A549 (cell line): ENCODE results near the gene TMEM108. TPM values are rescaled to one million over a fixed set of nuclear protein-coding genes. Genes with fewer than 3 reads are reported as not detected.

ENCODE experiments used
- ATAC-seq, 2 experiments: fragments of 200-7000 bp in 1 of 2; fragments of >200 bp in 1 of 2; cut with Nextera tagmentation in 1 of 2; cut with Tn5 transposase in 1 of 2; 3 replicates each; pipeline versions ENCODE4 v1.8.0 to v1.9.1; 2018 to 2020; ENCODE audit warnings: mild to moderate bottlenecking in 1 of 2, moderate library complexity in 1 of 2
- CTCF ChIA-PET: fragments of 300-600 bp; sonication (Branson Sonifier 250); formaldehyde crosslinking; extraction: SDS; loops from one replicate; lab custom pipeline; 2021; ENCODE audit warnings: antibody characterized with exemption, inconsistent platforms; lab: Yijun Ruan, JAX
- POLR2A ChIA-PET: fragments of 350-600 bp; formaldehyde crosslinking; extraction: SDS; loops from one replicate; lab custom pipeline; 2021; ENCODE audit warnings: antibody characterized with exemption, inconsistent platforms; lab: Yijun Ruan, JAX
- DNase-seq, 2 experiments: peaks; one replicate each; pipeline versions ENCODE4 v3.0.0 to v3.0.0-alpha.2; 2011 to 2016; ENCODE audit warnings: low read depth in 1 of 2, low spot score in 1 of 2
- FAIRE-seq: peaks from 2 replicates; lab custom pipeline; 2011; peaks lifted over from hg19 to GRCh38; lab: Jason Lieb, UNC
- H3K27ac ChIP-seq, 2 experiments: fragments of >200 bp; sonication (Bioruptor Twin); formaldehyde crosslinking; 3 replicates each; pipeline ENCODE4 v1.5.1; 2016 to 2017
- H3K4me1 ChIP-seq: fragments of >200 bp; sonication (Bioruptor Twin); formaldehyde crosslinking; 3 replicates; pipeline ENCODE4 v1.6.1; 2016
- H3K4me2 ChIP-seq: fragments of >200 bp; sonication (Bioruptor Twin); formaldehyde crosslinking; 3 replicates; pipeline ENCODE4 v1.6.1; 2016
- H3K4me3 ChIP-seq: fragments of >200 bp; sonication (Bioruptor Twin); formaldehyde crosslinking; 3 replicates; pipeline ENCODE4 v1.5.1; 2016
- H3K9me3 ChIP-seq: fragments of >200 bp; sonication (Bioruptor Twin); formaldehyde crosslinking; 3 replicates; pipeline ENCODE4 v1.6.1; 2016
- ATOH8 ChIP-seq: fragments of 250-450 bp; sonication (Bioruptor Pico); IDR thresholded peaks from 2 replicates; pipeline ENCODE4 v1.5.0; 2020; ENCODE audit warnings: low read depth, mild to moderate bottlenecking, moderate library complexity
- CHD2 ChIP-seq: fragments of 150-350 bp; IDR thresholded peaks from 2 replicates; pipeline ENCODE4 v1.6.1; 2014; ENCODE audit warnings: low read length; ENCODE audit not compliant: partially characterized antibody
- CHD4 ChIP-seq: fragments of 200-600 bp; sonication (generic); IDR thresholded peaks from 2 replicates; pipeline ENCODE4 v1.6.1; 2016; ENCODE audit warnings: antibody characterized with exemption, mild to moderate bottlenecking, borderline replicate concordance
- CTCF ChIP-seq: fragments of >200 bp; sonication (Bioruptor Twin); formaldehyde crosslinking; IDR thresholded peaks from 3 replicates; pipeline ENCODE4 v1.5.1; 2016
- EHF ChIP-seq: fragments of 250-450 bp; sonication (Bioruptor Pico); IDR thresholded peaks from 2 replicates; pipeline ENCODE4 v1.5.0; 2020; ENCODE audit warnings: mild to moderate bottlenecking
- GATA3 ChIP-seq: IDR thresholded peaks from 2 replicates; pipeline ENCODE4 v1.6.1; 2012; ENCODE audit warnings: borderline replicate concordance
- HDAC2 ChIP-seq: fragments of 200-600 bp; sonication (generic); IDR thresholded peaks from 2 replicates; pipeline ENCODE4 v1.6.1; 2016
- HOXB5 ChIP-seq: fragments of 250-450 bp; sonication (Bioruptor Pico); IDR thresholded peaks from 2 replicates; pipeline ENCODE4 v1.5.0; 2020; ENCODE audit warnings: mild to moderate bottlenecking, moderate library complexity
- JUNB ChIP-seq: fragments of >200 bp; sonication (Bioruptor Twin); formaldehyde crosslinking; IDR thresholded peaks from 2 replicates; pipeline ENCODE4 v1.6.1; 2016
- KDM5A ChIP-seq: fragments of 200-600 bp; sonication (generic); IDR thresholded peaks from 2 replicates; pipeline ENCODE4 v1.6.1; 2016; ENCODE audit warnings: antibody characterized with exemption, mild to moderate bottlenecking
- MAFK ChIP-seq: fragments of 450-650 bp; IDR thresholded peaks from 2 replicates; pipeline ENCODE4 v1.6.1; 2014; ENCODE audit not compliant: partially characterized antibody
- NPAS2 ChIP-seq: fragments of 250-450 bp; sonication (Bioruptor Pico); IDR thresholded peaks from 2 replicates; pipeline ENCODE4 v1.8.0; 2022; ENCODE audit warnings: mild to moderate bottlenecking, moderate library complexity, borderline replicate concordance
- NR3C1 ChIP-seq: fragments of >200 bp; sonication (Bioruptor Twin); formaldehyde crosslinking; IDR thresholded peaks from 3 replicates; pipeline ENCODE4 v1.6.1; 2017
- PHF8 ChIP-seq: fragments of 200-600 bp; sonication (generic); IDR thresholded peaks from 2 replicates; pipeline ENCODE4 v1.6.1; 2016; ENCODE audit warnings: low read depth, mild to moderate bottlenecking, antibody characterized with exemption, moderate library complexity, borderline replicate concordance
- RAD21 ChIP-seq, 2 experiments: fragments of >200 bp in 1 of 2; sonication (Bioruptor Twin) in 1 of 2; formaldehyde crosslinking in 1 of 2; IDR thresholded peaks in 1 of 2; conservative IDR thresholded peaks in 1 of 2; 2 replicates in 1 of 2; 3 replicates in 1 of 2; pipeline ENCODE4 v1.6.1; 2012 to 2018; ENCODE audit warnings: inconsistent platforms in 1 of 2
- RARB ChIP-seq: fragments of 250-450 bp; sonication (Bioruptor Pico); IDR thresholded peaks from 2 replicates; pipeline ENCODE4 v1.8.0; 2021; ENCODE audit warnings: mild to moderate bottlenecking, moderate library complexity
- SMC3 ChIP-seq: fragments of >200 bp; sonication (Bioruptor Twin); formaldehyde crosslinking; IDR thresholded peaks from 3 replicates; pipeline ENCODE4 v1.6.1; 2018; ENCODE audit warnings: inconsistent platforms
- SREBF2 ChIP-seq: fragments of 450-650 bp; IDR thresholded peaks from 2 replicates; pipeline ENCODE4 v1.6.1; 2014; ENCODE audit warnings: mild to moderate bottlenecking, moderate library complexity
- TP53 ChIP-seq: fragments of 250-450 bp; sonication (Bioruptor Pico); IDR thresholded peaks from 2 replicates; pipeline ENCODE4 v1.5.0; 2021; ENCODE audit warnings: mild to moderate bottlenecking, moderate library complexity
- ZFP36 ChIP-seq: fragments of 450-650 bp; IDR thresholded peaks from 2 replicates; pipeline ENCODE4 v1.6.1; 2014; ENCODE audit warnings: borderline replicate concordance; ENCODE audit not compliant: partially characterized antibody
- WGBS: methylation state at CpG from one replicate; pipeline ENCODE4 v1.1.6; 2017; ENCODE audit errors: missing lambda C conversion rate; 5-methylcytosine and 5-hydroxymethylcytosine counted together
- polyA plus RNA-seq, 4 experiments: library from polyadenylated mRNA; depleted of rRNA in 3 of 4; stranded (reverse); fragments of >200 nt; fragmentation: RNase III in 1 of 4; extraction: RNeasy Plus Mini Kit Qiagen cat#74134 plus additional on column Dnase treatment in 1 of 4; gene quantifications; 2 replicates in 3 of 4; 3 replicates in 1 of 4; pipeline ENCODE4 v1.2.3, GENCODE V29; 2011 to 2017
- TF ChIP-seq, protein P1 (sequence below): fragments of 450-650 bp; IDR thresholded peaks from 2 replicates; pipeline ENCODE4 v1.6.1; 2014; ENCODE audit warnings: antibody characterized with exemption
- TF ChIP-seq, protein P2 (sequence below): fragments of 200-600 bp; sonication (generic); IDR thresholded peaks from 2 replicates; pipeline ENCODE4 v1.6.1; 2016; ENCODE audit warnings: antibody characterized with exemption, mild to moderate bottlenecking, moderate library complexity
- TF ChIP-seq, protein P3 (sequence below): fragments of >200 bp; sonication (Bioruptor Twin); formaldehyde crosslinking; IDR thresholded peaks from 3 replicates; pipeline ENCODE4 v1.6.1; 2016
- TF ChIP-seq, protein P4 (sequence below): IDR thresholded peaks from 2 replicates; pipeline ENCODE4 v1.6.1; 2012; ENCODE audit warnings: low read depth, borderline replicate concordance

The TMEM108 gene
- polyA plus RNA-seq, 2 of the 4 experiments (the other 2 are of a cell fraction): not detected

DNA sequence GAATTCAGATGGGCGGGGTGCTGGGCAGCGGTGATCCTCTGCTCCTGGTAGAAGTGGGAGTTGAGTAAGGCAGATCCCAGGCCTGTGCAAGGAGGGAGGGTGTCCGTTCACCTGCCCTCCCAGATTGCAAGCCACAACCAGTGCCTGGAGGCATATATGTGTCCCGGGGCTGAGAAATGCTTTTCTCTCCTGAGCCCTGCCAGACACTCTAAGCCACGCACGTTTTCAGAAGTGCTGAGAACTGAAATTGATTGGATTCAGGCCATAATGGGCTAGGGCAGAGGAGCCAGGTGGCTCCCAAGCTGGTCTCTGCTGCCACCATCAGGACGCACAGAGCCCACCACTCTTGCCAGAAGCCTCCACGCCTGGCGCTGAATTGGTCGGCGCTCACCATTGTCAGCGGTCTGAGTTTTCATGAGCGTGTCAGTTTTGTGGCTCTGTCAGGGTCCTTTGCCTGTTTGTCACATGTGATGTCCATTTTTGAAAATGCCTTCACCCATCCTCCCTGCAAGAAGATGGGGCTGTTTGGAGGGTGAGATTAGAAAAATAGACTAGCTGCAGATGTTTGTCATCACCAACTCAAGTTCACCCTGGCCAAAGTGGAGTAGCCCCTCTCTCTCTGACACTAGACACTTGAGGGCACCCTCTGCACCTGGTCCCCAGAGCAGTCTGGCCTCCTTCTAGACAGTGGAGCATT is 346.3 kb downstream of the TMEM108 start:
- Histone ChIP-seq H3K4me2 (no peak overlapping the region), H3K9me3 (no peaks in the 10 kb centered on the region), H3K4me3 (no peak overlapping the region), H3K27ac (no peak overlapping the region), H3K4me1 (no peaks in the 10 kb centered on the region)
- 6% methylated on average over 8 of the region's 13 CpGs for WGBS
- ChIA-PET POLR2A (no interaction called here), CTCF (interaction anchor here (0.6 to 3.1 kb wide), 6 partner anchors 11 to 658 kb away, joined by 3 to 12 read pairs (median 6); no protein-coding TSS in a partner anchor)
- TF ChIP-seq, protein P1, sequence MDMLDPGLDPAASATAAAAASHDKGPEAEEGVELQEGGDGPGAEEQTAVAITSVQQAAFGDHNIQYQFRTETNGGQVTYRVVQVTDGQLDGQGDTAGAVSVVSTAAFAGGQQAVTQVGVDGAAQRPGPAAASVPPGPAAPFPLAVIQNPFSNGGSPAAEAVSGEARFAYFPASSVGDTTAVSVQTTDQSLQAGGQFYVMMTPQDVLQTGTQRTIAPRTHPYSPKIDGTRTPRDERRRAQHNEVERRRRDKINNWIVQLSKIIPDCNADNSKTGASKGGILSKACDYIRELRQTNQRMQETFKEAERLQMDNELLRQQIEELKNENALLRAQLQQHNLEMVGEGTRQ: no peak
- TF ChIP-seq NPAS2 (no peak), GATA3 (no peak), TP53 (CRISPR knock-in tag) (no peak), RARB (CRISPR knock-in tag) (no peak), HDAC2 (no peak), ATOH8 (CRISPR knock-in tag) (no peak), EHF (CRISPR knock-in tag) (no peak), NR3C1 (no peak), SREBF2 (no peak), RAD21 (conservative IDR thresholded peaks at IDR 0.05 in 1 of 2, IDR thresholded peaks at IDR 0.05 in 1 of 2) (peak; percentile 60 to 74), HOXB5 (no peak), ZFP36 (no peak), CHD2 (no peak), SMC3 (peak; percentile 34; the same call in 1 of the 3 replicates), CTCF (peak; percentile 42; the same call in 2 of the 3 replicates), PHF8 (no peak), CHD4 (no peak), JUNB (no peak), MAFK (no peak), KDM5A (no peak)
- TF ChIP-seq, protein P2, sequence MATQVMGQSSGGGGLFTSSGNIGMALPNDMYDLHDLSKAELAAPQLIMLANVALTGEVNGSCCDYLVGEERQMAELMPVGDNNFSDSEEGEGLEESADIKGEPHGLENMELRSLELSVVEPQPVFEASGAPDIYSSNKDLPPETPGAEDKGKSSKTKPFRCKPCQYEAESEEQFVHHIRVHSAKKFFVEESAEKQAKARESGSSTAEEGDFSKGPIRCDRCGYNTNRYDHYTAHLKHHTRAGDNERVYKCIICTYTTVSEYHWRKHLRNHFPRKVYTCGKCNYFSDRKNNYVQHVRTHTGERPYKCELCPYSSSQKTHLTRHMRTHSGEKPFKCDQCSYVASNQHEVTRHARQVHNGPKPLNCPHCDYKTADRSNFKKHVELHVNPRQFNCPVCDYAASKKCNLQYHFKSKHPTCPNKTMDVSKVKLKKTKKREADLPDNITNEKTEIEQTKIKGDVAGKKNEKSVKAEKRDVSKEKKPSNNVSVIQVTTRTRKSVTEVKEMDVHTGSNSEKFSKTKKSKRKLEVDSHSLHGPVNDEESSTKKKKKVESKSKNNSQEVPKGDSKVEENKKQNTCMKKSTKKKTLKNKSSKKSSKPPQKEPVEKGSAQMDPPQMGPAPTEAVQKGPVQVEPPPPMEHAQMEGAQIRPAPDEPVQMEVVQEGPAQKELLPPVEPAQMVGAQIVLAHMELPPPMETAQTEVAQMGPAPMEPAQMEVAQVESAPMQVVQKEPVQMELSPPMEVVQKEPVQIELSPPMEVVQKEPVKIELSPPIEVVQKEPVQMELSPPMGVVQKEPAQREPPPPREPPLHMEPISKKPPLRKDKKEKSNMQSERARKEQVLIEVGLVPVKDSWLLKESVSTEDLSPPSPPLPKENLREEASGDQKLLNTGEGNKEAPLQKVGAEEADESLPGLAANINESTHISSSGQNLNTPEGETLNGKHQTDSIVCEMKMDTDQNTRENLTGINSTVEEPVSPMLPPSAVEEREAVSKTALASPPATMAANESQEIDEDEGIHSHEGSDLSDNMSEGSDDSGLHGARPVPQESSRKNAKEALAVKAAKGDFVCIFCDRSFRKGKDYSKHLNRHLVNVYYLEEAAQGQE: no peak
- TF ChIP-seq, protein P3, sequence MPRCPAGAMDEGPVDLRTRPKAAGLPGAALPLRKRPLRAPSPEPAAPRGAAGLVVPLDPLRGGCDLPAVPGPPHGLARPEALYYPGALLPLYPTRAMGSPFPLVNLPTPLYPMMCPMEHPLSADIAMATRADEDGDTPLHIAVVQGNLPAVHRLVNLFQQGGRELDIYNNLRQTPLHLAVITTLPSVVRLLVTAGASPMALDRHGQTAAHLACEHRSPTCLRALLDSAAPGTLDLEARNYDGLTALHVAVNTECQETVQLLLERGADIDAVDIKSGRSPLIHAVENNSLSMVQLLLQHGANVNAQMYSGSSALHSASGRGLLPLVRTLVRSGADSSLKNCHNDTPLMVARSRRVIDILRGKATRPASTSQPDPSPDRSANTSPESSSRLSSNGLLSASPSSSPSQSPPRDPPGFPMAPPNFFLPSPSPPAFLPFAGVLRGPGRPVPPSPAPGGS: no peak
- TF ChIP-seq, protein P4, sequence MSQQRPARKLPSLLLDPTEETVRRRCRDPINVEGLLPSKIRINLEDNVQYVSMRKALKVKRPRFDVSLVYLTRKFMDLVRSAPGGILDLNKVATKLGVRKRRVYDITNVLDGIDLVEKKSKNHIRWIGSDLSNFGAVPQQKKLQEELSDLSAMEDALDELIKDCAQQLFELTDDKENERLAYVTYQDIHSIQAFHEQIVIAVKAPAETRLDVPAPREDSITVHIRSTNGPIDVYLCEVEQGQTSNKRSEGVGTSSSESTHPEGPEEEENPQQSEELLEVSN: no peak
- FAIRE-seq (no peak), ATAC-seq (peak; percentile 79 to 94; a peak in 5 of 6 replicates), DNase-seq (peak; percentile 11 to 30)
